ENCODE measurements around the gene OR10A5.

- TF ChIP-seq CTCF (IDR thresholded peaks at IDR 0.05) (no peak), POLR2A (IDR thresholded peaks at IDR 0.05) (no peak), EP300 (IDR thresholded peaks at IDR 0.05) (no peak), POLR2AphosphoS5 (IDR thresholded peaks at IDR 0.05) (no peak)
These were observed 31.8 kb upstream of the OR10A5 start for GRCh38 chr11:6813656-6814055.
